Measurements from ENCODE around the gene ATP11A. TPM values are rescaled to one million over a fixed set of nuclear protein-coding genes. Genes with fewer than 3 reads are reported as not detected.

ATP11A gene
- total RNA-seq, 2 donors from 2014 or later, result 33.8 to 41.0 TPM

DNA sequence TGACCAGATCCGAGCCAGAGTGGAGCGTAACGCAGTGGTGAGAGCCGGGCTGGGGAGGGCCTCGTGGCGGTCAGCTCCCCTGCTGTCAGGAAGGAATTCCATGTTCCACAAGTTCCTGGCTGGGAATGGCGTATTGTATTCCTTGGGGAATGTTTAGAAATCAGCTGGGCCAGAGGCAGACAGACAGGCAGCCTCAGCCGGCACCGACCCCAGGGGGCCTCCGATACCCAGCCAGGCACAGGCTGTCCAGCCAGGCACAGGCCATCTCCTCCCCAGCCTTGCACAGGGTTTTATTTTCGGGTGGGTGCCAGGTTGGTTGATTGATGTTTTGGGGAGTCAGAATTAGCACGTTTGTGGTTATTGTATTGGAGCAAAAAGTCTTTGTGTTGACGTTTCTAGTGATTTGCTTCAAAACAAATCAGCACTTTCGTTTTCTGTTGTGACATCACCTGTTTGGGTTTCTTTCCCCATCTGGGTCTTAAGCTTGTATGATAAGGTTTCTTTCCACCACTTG is 152.6 kb downstream of the ATP11A start:
- H3K27me3 Mint-ChIP-seq (ENCODE audit: low read depth), result no peaks in the 10 kb centered on the region
- H3K4me1 Mint-ChIP-seq (ENCODE audit: low read depth), result no peaks in the 10 kb centered on the region
- ATAC-seq (replicated peaks in 1 of 2) (peak; percentile 34 to 59), DNase-seq (no peak)
- H3K27ac Mint-ChIP-seq, result no peak overlapping the region
- H3K4me3 Mint-ChIP-seq, result no peak overlapping the region
- H3K9me3 Mint-ChIP-seq, result no peaks in the 10 kb centered on the region
- peaks cover 0 to 5% of the 10 kb centered on the region in 2 donors for H3K36me3 Mint-ChIP-seq (ENCODE audit: insufficient read depth in 2 of 2)

DNA sequence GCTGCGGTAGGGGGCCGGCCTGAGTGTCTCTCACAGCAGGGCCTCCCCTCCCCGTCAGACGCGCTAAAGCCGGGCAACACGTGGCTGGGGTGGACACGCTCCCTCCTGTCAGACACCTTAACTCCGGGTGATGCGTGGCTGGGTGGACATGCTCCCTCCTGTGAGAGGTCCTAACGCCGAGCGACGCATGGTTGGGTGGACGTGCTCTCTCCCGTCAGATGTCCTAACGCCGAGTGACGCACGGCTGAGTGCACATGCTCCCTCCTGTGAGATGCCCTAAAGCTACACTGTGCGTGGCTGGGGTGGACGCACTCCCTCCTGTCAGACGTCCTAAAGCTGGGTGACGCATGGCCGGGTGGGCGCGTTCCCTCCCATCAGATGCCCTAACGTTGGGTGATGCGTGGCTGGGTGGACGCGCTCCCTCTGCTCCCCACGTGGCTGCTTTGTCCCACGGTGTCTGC is 153.1 kb downstream of the ATP11A start:
- H3K9me3 Mint-ChIP-seq, result no peaks in the 10 kb centered on the region
- no peaks in the 10 kb centered on the region for H3K4me1 Mint-ChIP-seq (ENCODE audit: low read depth)
- no peak overlapping the region for H3K4me3 Mint-ChIP-seq
- no peak overlapping the region for H3K27ac Mint-ChIP-seq
- no peaks in the 10 kb centered on the region for H3K27me3 Mint-ChIP-seq (ENCODE audit: low read depth)
- no peak for DNase-seq
- peaks cover 0 to 5% of the 10 kb centered on the region in 2 donors for H3K36me3 Mint-ChIP-seq (ENCODE audit: insufficient read depth in 2 of 2)
- peak in 1 of 2 donors; percentile 7 for ATAC-seq (replicated peaks in 1 of 2)

DNA sequence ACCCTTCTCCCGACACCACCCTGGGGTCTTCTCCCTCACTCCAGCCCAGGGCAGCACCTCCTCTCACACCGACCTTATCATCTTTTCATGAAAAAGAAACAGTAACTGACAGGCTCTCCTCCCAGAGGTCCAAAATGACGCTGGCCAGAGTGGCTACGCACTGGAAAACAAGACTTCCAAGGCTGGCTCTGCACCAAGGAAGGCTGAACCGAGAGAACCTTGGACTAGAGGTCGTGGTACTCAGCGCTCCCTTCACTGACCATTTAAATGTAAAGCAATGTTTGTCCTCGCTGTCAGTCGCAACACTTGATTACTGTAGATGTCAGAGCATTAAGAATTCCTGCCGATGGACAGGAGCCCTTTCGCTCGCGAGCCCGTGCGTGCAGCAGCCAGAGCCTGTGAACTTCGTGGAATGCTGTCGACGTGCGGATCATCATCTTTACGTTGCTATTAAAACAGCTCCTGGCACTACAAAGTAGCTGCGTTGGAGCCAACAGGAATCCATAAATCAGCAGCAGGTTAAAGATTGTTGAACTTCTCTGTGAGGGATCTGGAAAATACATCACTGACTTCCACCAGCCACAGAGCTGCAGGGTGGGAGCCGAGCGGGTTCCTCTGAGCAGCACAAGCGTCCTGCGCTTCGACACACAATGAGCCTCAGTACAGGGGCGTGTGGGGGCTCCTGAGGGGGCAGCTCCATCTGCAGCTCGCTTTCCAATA is 153.7 kb downstream of the ATP11A start:
- Mint-ChIP-seq H3K27me3 (ENCODE audit: low read depth) (no peaks in the 10 kb centered on the region), H3K4me3 (no peak overlapping the region), H3K36me3 (ENCODE audit: insufficient read depth in 2 of 2) (peaks cover 0 to 5% of the 10 kb centered on the region in 2 donors), H3K9me3 (no peaks in the 10 kb centered on the region), H3K27ac (no peak overlapping the region), H3K4me1 (ENCODE audit: low read depth) (peaks cover 3% of the 10 kb centered on the region)
- DNase-seq (no peak), ATAC-seq (replicated peaks in 1 of 2) (no peak)

- H3K9me3 Mint-ChIP-seq, result no peaks in the 10 kb centered on the region
- H3K4me1 Mint-ChIP-seq (ENCODE audit: low read depth), result peaks cover 12% of the 10 kb centered on the region
- no peak overlapping the region for H3K27ac Mint-ChIP-seq
- DNase-seq (no peak), ATAC-seq (replicated peaks in 1 of 2) (no peak)
- H3K27me3 Mint-ChIP-seq (ENCODE audit: low read depth), result no peaks in the 10 kb centered on the region
- no peak overlapping the region for H3K4me3 Mint-ChIP-seq
- peaks cover 0 to 4% of the 10 kb centered on the region in 2 donors for H3K36me3 Mint-ChIP-seq (ENCODE audit: insufficient read depth in 2 of 2)
Measured at GRCh38 chr13:112844411-112844810, 154.6 kb downstream of the ATP11A start.

- Mint-ChIP-seq H3K36me3 (ENCODE audit: insufficient read depth in 2 of 2) (peaks cover 0 to 4% of the 10 kb centered on the region in 2 donors), H3K4me3 (no peak overlapping the region), H3K27me3 (ENCODE audit: low read depth) (no peaks in the 10 kb centered on the region), H3K4me1 (ENCODE audit: low read depth) (peaks cover 12% of the 10 kb centered on the region), H3K27ac (no peak overlapping the region), H3K9me3 (no peaks in the 10 kb centered on the region)
- ATAC-seq (replicated peaks in 1 of 2) (no peak), DNase-seq (no peak)
Measured at GRCh38 chr13:112844879-112845278, 155.0 kb downstream of the ATP11A start.

DNA sequence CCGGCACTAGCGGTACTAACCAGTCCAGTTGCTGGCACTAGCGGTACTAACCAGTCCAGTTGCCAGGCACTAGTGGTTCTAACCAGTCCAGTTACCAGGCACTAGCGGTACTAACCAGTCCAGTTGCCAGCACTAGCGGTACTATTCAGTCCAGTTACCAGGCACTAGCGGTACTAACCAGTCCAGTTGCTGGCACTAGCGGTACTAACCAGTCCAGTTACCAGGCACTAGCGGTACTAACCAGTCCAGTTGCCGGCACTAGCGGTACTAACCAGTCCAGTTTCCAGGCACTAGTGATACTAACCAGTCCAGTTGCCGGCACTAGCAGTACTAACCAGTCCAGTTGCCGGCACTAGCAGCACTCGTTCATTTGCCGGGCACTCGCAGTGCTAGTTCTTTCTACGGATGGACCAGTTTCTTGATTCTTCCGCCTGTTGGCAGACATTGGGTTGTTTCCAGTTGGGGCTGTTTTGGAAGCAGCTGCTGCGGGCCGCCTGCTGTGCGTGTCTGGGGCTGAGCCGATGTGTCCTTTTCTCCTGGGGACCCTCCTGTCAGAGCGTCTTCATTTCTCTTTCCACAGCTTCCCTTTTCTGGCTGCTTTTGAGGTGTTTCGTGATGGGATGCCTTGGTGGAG is 155.8 kb downstream of the ATP11A start:
- ATAC-seq (replicated peaks in 1 of 2), result no peak
- peaks cover 12% of the 10 kb centered on the region for H3K4me1 Mint-ChIP-seq (ENCODE audit: low read depth)
- H3K4me3 Mint-ChIP-seq, result no peak overlapping the region
- H3K27ac Mint-ChIP-seq, result no peak overlapping the region
- no peaks in the 10 kb centered on the region for H3K27me3 Mint-ChIP-seq (ENCODE audit: low read depth)
- DNase-seq, result no peak
- H3K9me3 Mint-ChIP-seq, result no peaks in the 10 kb centered on the region
- H3K36me3 Mint-ChIP-seq (ENCODE audit: insufficient read depth in 2 of 2), result peaks cover 0 to 4% of the 10 kb centered on the region in 2 donors

DNA sequence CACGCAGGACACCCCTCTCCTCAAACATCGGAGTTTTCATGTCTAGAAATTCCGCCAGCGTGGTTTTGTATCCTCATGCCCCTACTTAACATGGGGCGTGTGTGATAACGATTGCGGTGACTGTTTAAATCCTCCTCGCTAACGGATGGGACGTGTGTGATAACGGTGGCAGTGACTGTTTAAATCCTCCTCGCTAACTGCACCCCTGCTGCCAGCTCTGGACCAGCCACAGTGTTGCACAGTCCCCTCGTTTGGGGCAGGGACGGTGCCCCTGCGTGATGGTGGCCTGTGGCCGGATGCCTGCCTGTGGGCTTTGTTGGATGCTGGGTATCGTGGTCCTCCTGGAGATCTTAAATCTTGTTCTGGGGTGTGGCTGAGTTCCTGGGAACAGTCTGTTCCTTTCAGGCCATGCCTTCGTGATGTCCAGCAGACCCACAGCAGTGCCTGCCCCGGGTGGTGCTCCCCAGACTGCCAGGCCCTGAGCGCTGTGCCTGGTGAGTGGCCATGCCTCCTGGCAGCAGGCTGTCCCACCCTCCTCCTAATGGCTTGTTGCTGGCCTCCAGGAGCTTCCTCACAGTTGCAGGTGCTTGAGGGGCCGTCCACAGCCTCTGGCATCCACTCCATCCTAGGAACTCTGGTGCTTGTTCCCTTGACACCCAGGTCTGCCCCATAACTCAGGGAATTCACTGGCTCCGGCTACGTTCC is 156.7 kb downstream of the ATP11A start:
- H3K27me3 Mint-ChIP-seq (ENCODE audit: low read depth), result no peaks in the 10 kb centered on the region
- ATAC-seq (replicated peaks in 1 of 2) (no peak), DNase-seq (no peak)
- peaks cover 0 to 9% of the 10 kb centered on the region in 2 donors for H3K36me3 Mint-ChIP-seq (ENCODE audit: insufficient read depth in 2 of 2)
- no peaks in the 10 kb centered on the region for H3K9me3 Mint-ChIP-seq
- peaks cover 12% of the 10 kb centered on the region for H3K4me1 Mint-ChIP-seq (ENCODE audit: low read depth)
- H3K27ac Mint-ChIP-seq, result no peak overlapping the region
- no peak overlapping the region for H3K4me3 Mint-ChIP-seq

DNA sequence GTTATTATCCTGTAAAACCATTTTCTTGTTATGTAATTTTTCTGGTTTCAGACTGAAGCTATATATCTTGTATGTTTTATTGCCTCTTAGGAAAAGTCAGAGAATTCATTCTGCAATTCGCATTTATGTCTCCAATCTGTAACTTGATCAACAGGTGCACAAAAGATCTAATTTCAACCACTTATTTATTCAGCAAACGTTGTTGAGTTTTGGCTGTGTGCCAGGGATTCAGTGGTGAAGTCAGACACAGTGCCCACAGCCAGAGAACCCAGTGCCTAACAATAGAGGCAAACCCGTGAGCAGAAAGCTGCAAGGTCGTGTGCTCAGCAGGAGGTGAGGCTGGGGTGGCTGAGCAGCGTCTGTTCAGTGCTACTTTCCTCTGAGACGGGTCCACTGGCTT is 159.7 kb downstream of the ATP11A start:
- ATAC-seq (replicated peaks in 1 of 2) (no peak), DNase-seq (no peak)
- Mint-ChIP-seq H3K9me3 (no peaks in the 10 kb centered on the region), H3K36me3 (ENCODE audit: insufficient read depth in 2 of 2) (peaks cover 0 to 7% of the 10 kb centered on the region in 2 donors), H3K27me3 (ENCODE audit: low read depth) (no peaks in the 10 kb centered on the region), H3K27ac (no peak overlapping the region), H3K4me1 (ENCODE audit: low read depth) (peaks cover 12% of the 10 kb centered on the region), H3K4me3 (no peak overlapping the region)

GRCh38 chr13:112850273-112850672 is 160.4 kb downstream of the ATP11A start:
- peaks cover 12% of the 10 kb centered on the region for H3K4me1 Mint-ChIP-seq (ENCODE audit: low read depth)
- no peaks in the 10 kb centered on the region for H3K9me3 Mint-ChIP-seq
- no peaks in the 10 kb centered on the region for H3K27me3 Mint-ChIP-seq (ENCODE audit: low read depth)
- peaks cover 0 to 7% of the 10 kb centered on the region in 2 donors for H3K36me3 Mint-ChIP-seq (ENCODE audit: insufficient read depth in 2 of 2)
- H3K4me3 Mint-ChIP-seq, result no peak overlapping the region
- DNase-seq (no peak), ATAC-seq (replicated peaks in 1 of 2) (no peak)
- H3K27ac Mint-ChIP-seq, result no peak overlapping the region

- no peak for DNase-seq
- H3K36me3 Mint-ChIP-seq (ENCODE audit: insufficient read depth in 2 of 2), result peaks cover 0 to 5% of the 10 kb centered on the region in 2 donors
- ATAC-seq (replicated peaks in 1 of 2), result no peak
- H3K27me3 Mint-ChIP-seq (ENCODE audit: low read depth), result no peaks in the 10 kb centered on the region
- no peak overlapping the region for H3K4me3 Mint-ChIP-seq
- H3K27ac Mint-ChIP-seq, result no peak overlapping the region
- no peaks in the 10 kb centered on the region for H3K9me3 Mint-ChIP-seq
- peaks cover 12% of the 10 kb centered on the region for H3K4me1 Mint-ChIP-seq (ENCODE audit: low read depth)
Measured at GRCh38 chr13:112851107-112852038, 161.5 kb downstream of the ATP11A start.

DNA sequence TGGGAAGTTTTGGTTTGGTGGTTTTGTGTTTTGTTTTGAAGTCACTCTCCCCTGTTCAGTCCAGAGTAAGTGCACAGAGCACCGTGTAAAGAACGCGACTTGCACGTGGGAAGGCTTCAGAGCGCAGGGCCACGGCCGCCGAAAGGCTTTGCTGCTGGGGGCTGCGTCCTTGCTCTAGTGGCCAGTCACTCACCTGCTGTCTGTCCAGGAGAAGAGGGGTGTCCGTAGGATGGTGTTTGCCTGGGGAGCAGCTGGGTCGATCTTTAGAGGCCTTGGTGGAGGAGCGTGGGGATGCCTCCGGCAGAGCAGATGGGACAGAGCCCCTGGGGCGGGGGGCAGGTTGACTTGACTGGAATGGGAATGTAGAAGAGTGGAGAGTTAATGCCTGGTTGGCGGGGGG is 162.6 kb downstream of the ATP11A start:
- DNase-seq (no peak), ATAC-seq (replicated peaks in 1 of 2) (no peak)
- Mint-ChIP-seq H3K4me1 (ENCODE audit: low read depth) (peaks cover 12% of the 10 kb centered on the region), H3K27me3 (ENCODE audit: low read depth) (no peaks in the 10 kb centered on the region), H3K4me3 (no peak overlapping the region), H3K27ac (no peak overlapping the region), H3K36me3 (ENCODE audit: insufficient read depth in 2 of 2) (peaks cover 0 to 5% of the 10 kb centered on the region in 2 donors), H3K9me3 (no peaks in the 10 kb centered on the region)

- no peaks in the 10 kb centered on the region for H3K27me3 Mint-ChIP-seq (ENCODE audit: low read depth)
Measured at GRCh38 chr13:112852808-112853207, 163.0 kb downstream of the ATP11A start.

More at GRCh38 chr13:112852808-112853207, 163.0 kb downstream of the ATP11A start:
- ATAC-seq (replicated peaks in 1 of 2) (no peak), DNase-seq (no peak)
- Mint-ChIP-seq H3K36me3 (ENCODE audit: insufficient read depth in 2 of 2) (peaks cover 0 to 5% of the 10 kb centered on the region in 2 donors), H3K4me1 (ENCODE audit: low read depth) (peaks cover 12% of the 10 kb centered on the region), H3K9me3 (no peaks in the 10 kb centered on the region), H3K4me3 (no peak overlapping the region), H3K27ac (no peak overlapping the region)

Data from activated T-cell treated with anti-CD3 and anti-CD28 coated beads, Interleukin-2, amount 50 U/mL, for 72 hours (primary cell).